KMS-11 (cell line): ENCODE results near the gene EARS2.

Experiments
- H2AFZ ChIP-seq: fragments of 200-600 bp; sonication (generic); 2 replicates; pipeline ENCODE4 v1.6.1; 2016; ENCODE audit warnings: antibody characterized with exemption, mixed run types, low read depth
- H3K27ac ChIP-seq: fragments of 200-600 bp; sonication (generic); 2 replicates; pipeline ENCODE4 v1.6.1; 2016; ENCODE audit warnings: mild to moderate bottlenecking, mixed run types
- H3K27me3 ChIP-seq: fragments of 200-600 bp; sonication (generic); 2 replicates; pipeline ENCODE4 v1.6.1; 2017; ENCODE audit warnings: mild to moderate bottlenecking, low read depth, mixed run types, moderate library complexity; ENCODE audit not compliant: insufficient read depth
- H3K36me3 ChIP-seq: fragments of 200-600 bp; sonication (generic); 2 replicates; pipeline ENCODE4 v1.6.1; 2017; ENCODE audit warnings: mild to moderate bottlenecking, mixed run types; ENCODE audit not compliant: insufficient read depth
- H3K4me1 ChIP-seq: fragments of 200-600 bp; sonication (generic); 2 replicates; pipeline ENCODE4 v1.6.1; 2016; ENCODE audit warnings: mild to moderate bottlenecking, low read depth, mixed run types; ENCODE audit not compliant: poor library complexity, severe bottlenecking
- H3K4me2 ChIP-seq: fragments of 200-600 bp; sonication (generic); 2 replicates; pipeline ENCODE4 v1.7.0; 2016; ENCODE audit warnings: mild to moderate bottlenecking, mixed run types
- H3K4me3 ChIP-seq: fragments of 200-600 bp; sonication (generic); IDR thresholded peaks from 2 replicates; pipeline ENCODE4 v1.6.1; 2017; ENCODE audit warnings: low read depth, low read length, mixed read lengths; ENCODE audit not compliant: insufficient read depth
- H3K79me2 ChIP-seq: fragments of 200-600 bp; sonication (generic); 2 replicates; pipeline ENCODE4 v1.6.1; 2016; ENCODE audit warnings: low read depth, mixed run types; ENCODE audit not compliant: insufficient read depth
- H3K9ac ChIP-seq: fragments of 200-600 bp; sonication (generic); 2 replicates; pipeline ENCODE4 v1.6.1; 2016; ENCODE audit warnings: mild to moderate bottlenecking, mixed run types
- H4K20me1 ChIP-seq: fragments of 200-600 bp; sonication (generic); 2 replicates; pipeline ENCODE4 v1.6.1; 2016; ENCODE audit warnings: mild to moderate bottlenecking, mixed run types; ENCODE audit not compliant: insufficient read depth
- TF ChIP-seq, protein P1 (sequence below): fragments of 200-600 bp; sonication (generic); conservative IDR thresholded peaks from 2 replicates; pipeline ENCODE4 v1.6.1; 2017; ENCODE audit warnings: low read depth, mild to moderate bottlenecking, antibody characterized with exemption, low read length, moderate library complexity, mixed read lengths

EARS2 gene

DNA sequence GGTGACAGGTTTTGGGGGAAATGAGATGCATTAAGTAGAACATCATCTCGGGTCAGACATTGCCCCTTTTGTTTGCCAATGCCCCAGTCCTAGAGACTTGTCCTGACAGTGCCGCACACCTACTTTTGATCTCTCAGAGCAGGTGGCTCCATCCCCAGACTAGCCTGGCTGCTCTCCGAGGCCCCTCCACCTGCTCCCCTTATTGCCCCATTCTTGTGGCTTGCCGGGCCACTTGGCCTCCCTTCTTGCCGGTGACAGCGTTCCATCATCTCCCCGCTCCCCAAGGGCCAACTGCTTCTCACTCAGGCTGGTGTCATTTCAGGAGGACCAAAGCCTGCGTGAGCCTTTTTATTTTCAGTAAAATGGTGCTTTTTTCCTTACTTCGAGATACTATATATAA is 15.2 kb upstream of the EARS2 start:
- Histone ChIP-seq H3K36me3 (no peaks in the 10 kb centered on the region; the same call in 1 of the 2 replicates), H3K4me2 (no peak overlapping the region), H3K4me3 (no peak overlapping the region), H3K79me2 (no peaks in the 10 kb centered on the region), H3K27ac (no peak overlapping the region), H2AFZ (no peak overlapping the region), H3K9ac (no peak overlapping the region), H3K27me3 (no peaks in the 10 kb centered on the region), H3K4me1 (no peaks in the 10 kb centered on the region), H4K20me1 (no peaks in the 10 kb centered on the region)
- TF ChIP-seq, protein P1, sequence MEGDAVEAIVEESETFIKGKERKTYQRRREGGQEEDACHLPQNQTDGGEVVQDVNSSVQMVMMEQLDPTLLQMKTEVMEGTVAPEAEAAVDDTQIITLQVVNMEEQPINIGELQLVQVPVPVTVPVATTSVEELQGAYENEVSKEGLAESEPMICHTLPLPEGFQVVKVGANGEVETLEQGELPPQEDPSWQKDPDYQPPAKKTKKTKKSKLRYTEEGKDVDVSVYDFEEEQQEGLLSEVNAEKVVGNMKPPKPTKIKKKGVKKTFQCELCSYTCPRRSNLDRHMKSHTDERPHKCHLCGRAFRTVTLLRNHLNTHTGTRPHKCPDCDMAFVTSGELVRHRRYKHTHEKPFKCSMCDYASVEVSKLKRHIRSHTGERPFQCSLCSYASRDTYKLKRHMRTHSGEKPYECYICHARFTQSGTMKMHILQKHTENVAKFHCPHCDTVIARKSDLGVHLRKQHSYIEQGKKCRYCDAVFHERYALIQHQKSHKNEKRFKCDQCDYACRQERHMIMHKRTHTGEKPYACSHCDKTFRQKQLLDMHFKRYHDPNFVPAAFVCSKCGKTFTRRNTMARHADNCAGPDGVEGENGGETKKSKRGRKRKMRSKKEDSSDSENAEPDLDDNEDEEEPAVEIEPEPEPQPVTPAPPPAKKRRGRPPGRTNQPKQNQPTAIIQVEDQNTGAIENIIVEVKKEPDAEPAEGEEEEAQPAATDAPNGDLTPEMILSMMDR, result no peak

DNA sequence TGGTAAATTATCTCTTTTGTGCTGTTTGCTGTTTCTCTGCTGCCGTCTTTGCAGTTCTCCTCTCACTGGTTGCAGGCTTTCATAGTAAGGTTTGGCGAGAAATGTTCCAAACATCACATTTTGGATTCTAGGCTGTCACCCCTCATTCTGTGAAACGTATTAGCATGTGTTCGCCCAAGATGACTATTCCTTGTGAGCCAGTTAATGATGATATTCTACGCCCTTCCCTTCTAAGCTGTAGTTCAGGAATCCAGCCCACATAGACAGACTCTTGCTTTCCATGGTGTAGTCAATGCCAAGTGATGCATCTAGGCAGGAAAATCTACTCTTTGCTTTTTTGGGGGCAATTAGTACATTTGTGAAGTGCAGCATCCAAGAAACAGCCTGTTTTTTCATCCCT is 14.7 kb upstream of the EARS2 start:
- Histone ChIP-seq H3K4me3 (no peak overlapping the region), H3K4me1 (no peaks in the 10 kb centered on the region), H3K9ac (no peak overlapping the region), H4K20me1 (no peaks in the 10 kb centered on the region), H2AFZ (no peak overlapping the region), H3K27me3 (no peaks in the 10 kb centered on the region), H3K27ac (no peak overlapping the region), H3K79me2 (no peaks in the 10 kb centered on the region), H3K4me2 (no peak overlapping the region), H3K36me3 (no peaks in the 10 kb centered on the region; the same call in 1 of the 2 replicates)
- TF ChIP-seq, protein P1, result no peak

DNA sequence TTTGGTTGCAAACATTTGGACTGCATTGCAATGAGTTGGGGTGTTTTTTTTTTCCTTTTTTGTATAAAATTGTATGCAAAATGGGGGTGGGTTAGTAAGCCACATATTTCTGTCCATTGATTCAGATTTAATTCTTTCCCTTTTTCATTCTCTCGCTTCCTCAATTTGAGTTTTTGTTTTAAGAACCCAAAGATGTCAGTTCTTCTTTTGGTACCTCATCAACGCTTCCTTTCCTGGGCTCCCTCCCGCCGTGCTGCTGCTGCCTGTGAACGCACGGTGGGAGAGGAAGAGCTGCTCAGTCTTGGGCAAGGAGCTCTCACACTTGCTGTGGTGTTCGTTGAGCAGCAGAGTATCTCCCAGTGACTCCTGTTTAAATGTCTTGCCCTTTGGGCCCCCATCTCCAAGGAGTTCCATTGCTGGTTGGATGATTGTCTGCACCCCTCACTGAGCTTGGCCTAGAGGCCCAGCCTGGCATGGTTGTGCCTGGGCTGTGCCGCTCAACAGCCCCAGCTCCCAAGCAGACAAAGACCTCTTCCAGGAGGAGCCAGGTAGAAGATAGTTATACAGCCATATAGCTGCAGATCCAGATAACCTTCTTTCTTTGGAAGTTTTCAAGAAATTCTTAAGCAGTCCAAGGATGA is 14.0 kb upstream of the EARS2 start:
- H3K4me1 ChIP-seq, result no peaks in the 10 kb centered on the region
- no peak overlapping the region for H2AFZ ChIP-seq
- no peak overlapping the region for H3K9ac ChIP-seq
- H3K4me2 ChIP-seq, result no peak overlapping the region
- no peaks in the 10 kb centered on the region for H3K27me3 ChIP-seq
- peaks cover 3% of the 10 kb centered on the region; the same call in 1 of the 2 replicates for H3K36me3 ChIP-seq
- H3K27ac ChIP-seq, result no peak overlapping the region
- TF ChIP-seq, protein P1, result no peak
- H3K4me3 ChIP-seq, result no peak overlapping the region
- H3K79me2 ChIP-seq, result no peaks in the 10 kb centered on the region
- no peaks in the 10 kb centered on the region for H4K20me1 ChIP-seq

DNA sequence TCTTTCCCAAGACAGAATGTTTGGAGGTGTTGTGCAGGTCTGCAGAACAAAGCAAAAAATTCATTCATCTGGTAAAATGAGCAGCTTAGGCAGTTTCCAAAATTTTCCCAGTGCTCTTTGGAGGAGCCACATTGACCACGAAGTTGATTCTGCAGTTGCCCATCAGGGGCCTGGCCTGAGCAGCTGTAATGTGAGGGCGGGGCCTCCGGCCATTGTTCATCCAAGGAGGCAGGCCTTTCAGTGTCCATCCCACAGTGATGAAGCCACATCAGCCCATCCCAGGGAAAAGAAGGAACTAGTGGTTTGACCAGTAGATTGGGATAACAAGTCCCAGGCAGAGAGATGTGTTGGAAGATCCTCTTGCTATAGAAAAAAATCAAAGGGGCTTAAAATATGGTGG is 10.5 kb upstream of the EARS2 start:
- Histone ChIP-seq H3K4me1 (no peaks in the 10 kb centered on the region), H3K4me3 (no peak overlapping the region), H3K27ac (no peak overlapping the region), H3K79me2 (no peaks in the 10 kb centered on the region), H3K27me3 (no peaks in the 10 kb centered on the region), H3K9ac (no peak overlapping the region), H3K36me3 (peaks cover 26% of the 10 kb centered on the region; the same call in 1 of the 2 replicates), H2AFZ (no peak overlapping the region), H4K20me1 (no peaks in the 10 kb centered on the region), H3K4me2 (no peak overlapping the region)
- TF ChIP-seq, protein P1, result no peak
